Cardiac fibroblast (primary cell): ENCODE measurements around the gene CDCA7.
"Not testable (repeated sequence)": the region's sequence is repeated elsewhere in the genome, so short reads cannot be mapped to it uniquely, and the experiment has no call there.

Experiments used
- DNase-seq, 2 donors: peaks; one replicate each; pipeline versions ENCODE4 v3.0.0 to v3.0.0-alpha.2; 2010; ENCODE audit warnings: low read depth in 2 of 2
- H3K4me3 ChIP-seq, 2 donors: replicated peaks in 1 of 2; 1 replicate in 1 of 2; 2 replicates in 1 of 2; pipeline ENCODE4 v1.5.1; 2011; ENCODE audit warnings: low read depth in 2 of 2, low read length in 2 of 2, mild to moderate bottlenecking in 2 of 2, moderate library complexity in 1 of 2
- TF ChIP-seq, protein P1 (sequence below): IDR thresholded peaks from one replicate; pipeline ENCODE4 v1.5.1; 2011; ENCODE audit warnings: low read depth, mild to moderate bottlenecking, low read length, inconsistent platforms

Gene CDCA7

DNA sequence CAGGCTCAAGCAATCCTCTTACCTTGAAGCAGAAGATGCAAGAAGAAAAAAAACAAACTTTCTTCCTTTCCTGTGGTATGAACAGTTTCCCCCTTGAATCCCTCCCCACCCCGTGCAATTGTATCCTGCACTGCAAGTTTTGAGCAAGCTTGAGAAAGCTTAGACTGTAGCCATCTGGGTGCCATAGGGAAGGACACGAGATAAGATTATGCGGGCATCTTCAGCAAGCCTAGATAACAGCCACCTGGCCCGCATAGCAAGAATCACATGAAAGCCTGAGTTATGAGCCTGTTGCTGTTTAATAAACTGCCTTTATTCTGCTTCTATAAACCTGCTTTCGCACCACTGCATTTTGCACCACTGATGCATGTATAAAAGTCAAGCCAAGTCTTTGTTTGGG lies 27.3 kb upstream of the CDCA7 start:
- no peak for DNase-seq
- TF ChIP-seq, protein P1, sequence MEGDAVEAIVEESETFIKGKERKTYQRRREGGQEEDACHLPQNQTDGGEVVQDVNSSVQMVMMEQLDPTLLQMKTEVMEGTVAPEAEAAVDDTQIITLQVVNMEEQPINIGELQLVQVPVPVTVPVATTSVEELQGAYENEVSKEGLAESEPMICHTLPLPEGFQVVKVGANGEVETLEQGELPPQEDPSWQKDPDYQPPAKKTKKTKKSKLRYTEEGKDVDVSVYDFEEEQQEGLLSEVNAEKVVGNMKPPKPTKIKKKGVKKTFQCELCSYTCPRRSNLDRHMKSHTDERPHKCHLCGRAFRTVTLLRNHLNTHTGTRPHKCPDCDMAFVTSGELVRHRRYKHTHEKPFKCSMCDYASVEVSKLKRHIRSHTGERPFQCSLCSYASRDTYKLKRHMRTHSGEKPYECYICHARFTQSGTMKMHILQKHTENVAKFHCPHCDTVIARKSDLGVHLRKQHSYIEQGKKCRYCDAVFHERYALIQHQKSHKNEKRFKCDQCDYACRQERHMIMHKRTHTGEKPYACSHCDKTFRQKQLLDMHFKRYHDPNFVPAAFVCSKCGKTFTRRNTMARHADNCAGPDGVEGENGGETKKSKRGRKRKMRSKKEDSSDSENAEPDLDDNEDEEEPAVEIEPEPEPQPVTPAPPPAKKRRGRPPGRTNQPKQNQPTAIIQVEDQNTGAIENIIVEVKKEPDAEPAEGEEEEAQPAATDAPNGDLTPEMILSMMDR = no peak
- no peak overlapping the region for H3K4me3 ChIP-seq

DNA sequence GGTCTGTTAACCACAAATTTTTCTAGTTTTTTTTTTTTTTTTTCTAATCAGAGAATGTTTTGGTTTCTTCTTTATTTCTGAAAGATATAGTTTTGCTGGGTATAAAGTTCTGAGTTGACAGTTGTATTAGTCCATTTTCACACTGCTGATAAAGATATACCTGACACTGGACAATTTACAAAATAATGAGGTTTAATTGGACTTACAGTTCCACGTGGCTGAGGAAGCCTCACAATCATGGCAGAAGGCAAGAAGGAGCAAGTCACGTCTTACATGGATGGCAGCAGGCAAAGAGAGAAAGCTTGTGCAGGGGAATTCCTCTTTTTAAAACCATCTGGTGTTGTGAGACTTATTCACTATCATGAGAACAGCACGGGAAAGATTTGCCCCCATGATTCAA lies 21.7 kb upstream of the CDCA7 start:
- H3K4me3 ChIP-seq, DNase-seq: not testable (repeated sequence)

DNA sequence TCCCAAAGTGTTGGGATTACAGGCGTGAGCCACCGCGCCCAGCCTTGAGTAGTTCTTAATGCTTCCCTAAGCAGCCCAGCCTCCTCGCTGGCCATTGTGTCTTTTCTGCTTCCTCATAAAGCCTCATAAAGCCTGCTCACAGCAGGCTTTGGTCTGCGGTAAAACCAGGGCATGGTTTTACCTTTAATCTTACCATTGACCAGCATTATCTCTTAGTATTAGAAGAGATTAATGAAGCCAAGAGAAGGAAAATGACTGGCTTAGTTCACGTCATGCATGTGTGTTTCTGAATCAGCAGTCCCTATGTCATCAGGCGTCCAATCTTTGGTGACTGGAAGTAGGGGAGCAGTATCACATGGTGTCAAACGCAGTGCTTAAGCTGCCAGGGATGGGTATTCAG lies 14.9 kb upstream of the CDCA7 start:
- H3K4me3 ChIP-seq = no peak overlapping the region
- no peak for DNase-seq
- TF ChIP-seq, protein P1 = no peak

DNA sequence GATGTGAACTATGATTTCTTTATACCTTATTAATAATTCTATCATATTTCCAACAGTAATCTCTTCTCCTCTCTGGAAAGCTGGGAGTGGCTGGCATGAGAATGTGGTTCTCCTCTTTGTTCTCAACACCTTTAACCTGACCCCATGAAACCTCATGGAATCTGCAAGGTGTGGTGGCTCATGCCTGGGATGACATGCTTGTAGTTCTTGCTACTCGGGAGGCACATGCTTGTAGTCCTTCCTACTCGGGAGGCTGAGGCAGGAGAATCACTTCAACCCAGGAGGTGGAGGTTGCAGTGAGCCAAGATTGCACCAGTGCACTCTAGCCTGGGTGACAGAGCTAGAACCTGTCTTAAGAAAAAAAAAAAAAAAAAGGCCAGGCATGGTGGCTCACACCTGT lies 10.8 kb upstream of the CDCA7 start:
- DNase-seq = no peak
- TF ChIP-seq, protein P1 = no peak
- H3K4me3 ChIP-seq = no peak overlapping the region

DNA sequence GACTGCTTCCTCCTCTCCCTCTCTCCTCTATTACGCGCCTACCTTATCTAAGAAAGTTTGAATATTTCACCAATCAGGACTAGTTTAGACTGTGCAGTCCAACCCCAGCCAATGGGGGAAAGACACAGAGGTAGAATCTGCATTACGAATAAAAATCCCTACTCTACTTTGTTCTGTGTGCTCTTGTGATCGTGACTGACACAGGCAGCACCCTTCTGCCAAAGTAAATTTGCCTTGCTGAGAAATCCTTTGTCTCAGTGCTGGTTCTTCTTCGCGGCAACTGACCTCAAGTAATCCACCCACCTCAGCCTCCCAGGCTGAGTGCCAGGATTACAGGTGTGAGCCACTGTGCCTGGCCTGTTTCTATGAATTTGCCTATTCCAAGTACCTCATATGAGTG lies 8.6 kb upstream of the CDCA7 start:
- DNase-seq = peak in 1 of 2 donors; percentile 11
- H3K4me3 ChIP-seq = no peak overlapping the region
- TF ChIP-seq, protein P1 = no peak

DNA sequence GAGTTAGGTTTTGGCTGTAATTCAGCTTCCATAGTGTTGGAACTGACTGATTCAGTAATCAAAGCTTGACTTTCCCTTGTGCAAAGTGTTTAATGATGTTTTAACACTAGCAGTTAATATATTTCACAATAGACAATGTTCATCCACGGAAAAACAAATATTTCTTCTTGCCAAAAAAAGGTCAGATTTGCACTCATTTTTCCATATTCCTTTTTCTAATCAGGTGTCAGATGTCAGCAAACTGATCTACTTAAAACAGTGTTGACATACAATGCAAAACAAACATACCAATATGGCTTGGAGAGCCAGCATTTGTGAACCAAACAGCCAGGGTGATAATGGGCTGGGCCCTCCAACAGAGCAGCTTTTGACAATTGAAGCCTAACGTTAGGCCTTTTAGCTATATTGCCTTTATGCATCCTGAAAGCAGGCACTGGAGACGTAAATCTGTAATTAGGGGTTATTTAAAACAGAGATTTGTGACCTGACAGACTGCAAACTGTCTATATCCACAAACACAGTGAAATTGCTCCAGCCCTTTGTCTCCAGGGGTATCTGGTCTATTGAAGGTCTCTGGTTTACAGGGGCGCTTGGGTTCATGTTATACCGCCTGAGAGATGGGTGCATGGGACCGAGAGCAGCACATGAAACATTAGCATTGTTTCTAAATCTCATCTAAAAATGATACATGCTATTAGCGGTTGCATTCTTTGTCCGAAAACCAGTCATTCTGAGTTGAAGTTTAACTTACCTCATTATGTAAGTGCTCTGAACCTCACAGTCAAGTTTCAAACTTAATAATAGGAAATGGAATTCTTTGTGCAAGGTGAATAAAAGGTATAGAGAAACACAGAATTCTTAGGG lies 7.1 kb upstream of the CDCA7 start:
- TF ChIP-seq, protein P1 = no peak

DNA sequence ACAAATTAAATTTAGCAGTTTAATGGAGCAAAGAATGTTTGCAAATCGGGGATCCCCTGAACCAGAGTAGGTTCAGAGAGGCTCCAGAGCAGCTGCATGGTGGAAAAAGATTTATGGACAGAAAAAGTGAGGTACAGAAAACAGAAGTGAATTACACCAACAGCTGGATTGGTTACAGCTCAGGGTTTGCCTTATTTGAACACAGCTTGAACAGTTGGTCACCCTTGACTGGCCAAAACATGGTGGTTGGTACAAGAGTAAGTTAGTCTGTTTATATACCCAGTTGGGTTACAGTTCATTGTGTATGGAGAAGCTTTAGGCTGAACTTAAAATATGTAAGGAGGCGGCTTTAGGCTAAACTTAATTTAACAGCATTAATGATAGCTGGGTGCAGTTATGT lies 5.4 kb upstream of the CDCA7 start:
- no peak overlapping the region for H3K4me3 ChIP-seq
- TF ChIP-seq, protein P1 = no peak
- DNase-seq = no peak

More for the DNA sequence above, 7.1 kb upstream of the CDCA7 start:
- H3K4me3 ChIP-seq = no peak overlapping the region
- no peak for DNase-seq
